Activated T-helper 1 cell treated with anti-CD3 and anti-CD28 coated beads, Interleukin-2, amount 50 U/mL, for 16 hours (primary cell): ENCODE results near the gene PAX6.

Experiments used
- DNase-seq, 2 donors: peaks; one replicate each; pipeline ENCODE4 v3.0.0-alpha.2; 2020; ENCODE audit warnings: low read depth in 1 of 2, low spot score in 1 of 2

Gene PAX6

GRCh38 chr11:31810779-31811647, at the start of gene PAX6:
Gene PAX6 (minus strand): TSS chr11:31811322. CDS start chr11:31806411, 4,911 bp downstream.
- no peak for DNase-seq

- DNase-seq = no peak
These were observed 49.3 kb upstream of the PAX6 start for GRCh38 chr11:31860391-31860790.

GRCh38 chr11:31856248-31856647, 45.1 kb upstream of the PAX6 start:
- no peak for DNase-seq

- DNase-seq = no peak
These were observed 44.3 kb upstream of the PAX6 start for GRCh38 chr11:31855466-31855865.

- DNase-seq = no peak
These were observed 39.2 kb upstream of the PAX6 start for GRCh38 chr11:31850365-31850764.

- no peak for DNase-seq
These were observed 36.6 kb upstream of the PAX6 start for GRCh38 chr11:31847761-31848160.

- no peak for DNase-seq
These were observed 34.2 kb upstream of the PAX6 start for GRCh38 chr11:31845331-31845730.

- no peak for DNase-seq
These were observed 33.2 kb upstream of the PAX6 start for GRCh38 chr11:31844351-31844750.

GRCh38 chr11:31841435-31841834, 30.3 kb upstream of the PAX6 start:
- DNase-seq = no peak

- no peak for DNase-seq
These were observed 23.1 kb upstream of the PAX6 start for GRCh38 chr11:31834237-31834636.

GRCh38 chr11:31830406-31830805, 19.3 kb upstream of the PAX6 start:
- no peak for DNase-seq

GRCh38 chr11:31828217-31828616, 17.1 kb upstream of the PAX6 start:
- DNase-seq = no peak

GRCh38 chr11:31827455-31828206, 16.5 kb upstream of the PAX6 start:
- DNase-seq = no peak

- DNase-seq = no peak
These were observed 15.7 kb upstream of the PAX6 start for GRCh38 chr11:31826536-31827438.

GRCh38 chr11:31825838-31826484, 14.8 kb upstream of the PAX6 start:
- DNase-seq = no peak

- DNase-seq = no peak
These were observed 14.0 kb upstream of the PAX6 start for GRCh38 chr11:31824879-31825837.

GRCh38 chr11:31824332-31824878, 13.3 kb upstream of the PAX6 start:
- DNase-seq = no peak

GRCh38 chr11:31823644-31824331, 12.7 kb upstream of the PAX6 start:
- DNase-seq = no peak
